ENCODE results near the gene ZAP70.

- TF ChIP-seq CTCF (IDR thresholded peaks at IDR 0.05): no peak
- TF ChIP-seq POLR2A (IDR thresholded peaks at IDR 0.05): no peak
Measured at GRCh38 chr2:97743913-97744312, 30.5 kb downstream of the ZAP70 start.
